Superior temporal gyrus (tissue), 1 donor: ENCODE results near the gene LILRB5.
A peak's percentile ranks its signal among the peaks of the same experiment; 100 is the strongest.
"Not testable (repeated sequence)": the region's sequence is repeated elsewhere in the genome, so short reads cannot be mapped to it uniquely, and the experiment has no call there.

Source experiments
- DNase-seq: peaks from one replicate; pipeline ENCODE4 v3.0.0-alpha.2; 2016; ENCODE audit errors: extremely low spot score

The LILRB5 gene

GRCh38 chr19:54214734-54215133 lies 42.3 kb downstream of the LILRB5 start:
- not testable (repeated sequence) for DNase-seq

GRCh38 chr19:54214217-54214616 lies 42.9 kb downstream of the LILRB5 start:
- not testable (repeated sequence) for DNase-seq

GRCh38 chr19:54211235-54211634 lies 45.8 kb downstream of the LILRB5 start:
- no peak for DNase-seq

GRCh38 chr19:54209811-54210494 lies 47.1 kb downstream of the LILRB5 start:
- peak; percentile 91 for DNase-seq

- DNase-seq = peak; percentile 60
Measured at GRCh38 chr19:54209058-54209810, 47.8 kb downstream of the LILRB5 start.

GRCh38 chr19:54208784-54209057 lies 48.4 kb downstream of the LILRB5 start:
- no peak for DNase-seq

GRCh38 chr19:54207983-54208783 lies 48.9 kb downstream of the LILRB5 start:
- DNase-seq = peak; percentile 52

- no peak for DNase-seq
Measured at GRCh38 chr19:54207676-54207982, 49.4 kb downstream of the LILRB5 start.

GRCh38 chr19:54207193-54207592 lies 49.9 kb downstream of the LILRB5 start:
- not testable (repeated sequence) for DNase-seq

GRCh38 chr19:54206831-54207177 lies 50.3 kb downstream of the LILRB5 start:
- no peak for DNase-seq

- no peak for DNase-seq
Measured at GRCh38 chr19:54206030-54206830, 50.8 kb downstream of the LILRB5 start.

GRCh38 chr19:54204767-54205468 lies 52.2 kb downstream of the LILRB5 start:
- no peak for DNase-seq

GRCh38 chr19:54203151-54203611 lies 53.9 kb downstream of the LILRB5 start:
- no peak for DNase-seq

- no peak for DNase-seq
Measured at GRCh38 chr19:54201980-54202379, 55.1 kb downstream of the LILRB5 start.

- DNase-seq = no peak
Measured at GRCh38 chr19:54201172-54201701, 55.8 kb downstream of the LILRB5 start.
